OCI-LY7 (cell line): ENCODE data around the gene YY1. TPM values are rescaled to one million over a fixed set of nuclear protein-coding genes. Genes with fewer than 3 reads are reported as not detected.

Experiments used
- BruUV-seq: library from RNA; stranded (reverse); fragments of 400-500 nt; replicated peaks from 2 replicates; lab custom pipeline; 2021; lab: Mats Ljungman, UMichigan
- CTCF ChIA-PET: fragments of 300-600 bp; sonication (Branson Sonifier 250); formaldehyde crosslinking; loops from one replicate; lab custom pipeline; 2022; ENCODE audit warnings: antibody characterized with exemption; ENCODE audit not compliant: unreplicated experiment; lab: Charles Lee
- POLR2A ChIA-PET: fragments of 300-600 bp; sonication (Branson Sonifier 250); formaldehyde crosslinking; loops from one replicate; lab custom pipeline; 2022; ENCODE audit warnings: antibody characterized with exemption; lab: Charles Lee
- DNase-seq: peaks from one replicate; pipeline ENCODE4 v3.0.0-alpha.2; 2015; ENCODE audit warnings: low spot score
- H2AFZ ChIP-seq: fragments of 200-600 bp; sonication (generic), shearing (Covaris generic); 2 replicates; pipeline ENCODE4 v1.6.1; 2014; ENCODE audit warnings: mild to moderate bottlenecking, antibody characterized with exemption, low read length, moderate library complexity
- H3K27ac ChIP-seq: fragments of 200-600 bp; sonication (generic); 2 replicates; pipeline ENCODE4 v1.5.1; 2014; ENCODE audit warnings: mixed run types, low read depth, mild to moderate bottlenecking, moderate library complexity, low read length, inconsistent platforms; ENCODE audit not compliant: poor library complexity, severe bottlenecking
- H3K36me3 ChIP-seq: fragments of 200-600 bp; sonication (generic); 2 replicates; pipeline ENCODE4 v1.6.1; 2014; ENCODE audit warnings: mild to moderate bottlenecking, antibody characterized with exemption, low read length, moderate library complexity, mixed read lengths; ENCODE audit not compliant: insufficient read depth
- H3K4me1 ChIP-seq: fragments of 200-600 bp; sonication (generic); 2 replicates; pipeline ENCODE4 v1.5.1; 2014; ENCODE audit warnings: mild to moderate bottlenecking, low read length; ENCODE audit not compliant: insufficient read depth, poor library complexity, severe bottlenecking
- H3K4me2 ChIP-seq: fragments of 200-600 bp; sonication (generic); 2 replicates; pipeline ENCODE4 v1.6.1; 2014; ENCODE audit warnings: mild to moderate bottlenecking, low read length
- H3K4me3 ChIP-seq: fragments of 200-600 bp; sonication (generic); 2 replicates; pipeline ENCODE4 v1.5.1; 2014; ENCODE audit warnings: mild to moderate bottlenecking, low read depth, low read length; ENCODE audit not compliant: poor library complexity, severe bottlenecking
- H3K79me2 ChIP-seq: fragments of 200-600 bp; sonication (generic); 2 replicates; pipeline ENCODE4 v1.6.1; 2016; ENCODE audit warnings: low read depth, mild to moderate bottlenecking, low read length, moderate library complexity, mixed read lengths; ENCODE audit not compliant: insufficient read depth
- H3K9me2 ChIP-seq: fragments of 200-600 bp; sonication (generic); 2 replicates; pipeline ENCODE4 v1.6.1; 2016; ENCODE audit warnings: mild to moderate bottlenecking, low read length, mixed read lengths; ENCODE audit not compliant: insufficient read depth
- H3K9me3 ChIP-seq: fragments of 200-600 bp; sonication (generic); 2 replicates; pipeline ENCODE4 v1.6.1; 2014; ENCODE audit warnings: mild to moderate bottlenecking, mixed run types, low read length, mixed read lengths
- H4K20me1 ChIP-seq: fragments of 200-600 bp; sonication (generic); 2 replicates; pipeline ENCODE4 v1.6.1; 2014; ENCODE audit warnings: mild to moderate bottlenecking, antibody characterized with exemption, low read length, moderate library complexity, mixed read lengths; ENCODE audit not compliant: insufficient read depth
- EZH2phosphoT487 ChIP-seq: fragments of 200-600 bp; sonication (generic); IDR thresholded peaks from 2 replicates; pipeline ENCODE4 v1.6.1; 2018; ENCODE audit warnings: low read depth, borderline replicate concordance, mild to moderate bottlenecking, mixed run types, antibody characterized with exemption, low read length, moderate library complexity, mixed read lengths
- intact Hi-C: fragments of 100-400 bp; cut with micrococcal nuclease; formaldehyde crosslinking; loops from one replicate; pipeline ENCODE4 v1.10.0; 2022; ENCODE audit not compliant: unreplicated experiment
- total RNA-seq, 2 experiments: library from RNA; depleted of rRNA in 1 of 2; stranded (reverse); fragments of >200 nt in 1 of 2; shearing (Covaris generic) in 1 of 2; gene quantifications; 2 replicates each; pipeline ENCODE4 v1.2.3, GENCODE V29; 2014 to 2022
- TF ChIP-seq, protein P1 (sequence below): fragments of 200-600 bp; sonication (generic); conservative IDR thresholded peaks from 2 replicates; pipeline ENCODE4 v1.5.1; 2014; ENCODE audit warnings: mild to moderate bottlenecking, antibody characterized with exemption, low read length, moderate library complexity, mixed read lengths

YY1 gene
- total RNA-seq, 2 experiments from 2014 or later = 59.9 to 140 TPM

DNA sequence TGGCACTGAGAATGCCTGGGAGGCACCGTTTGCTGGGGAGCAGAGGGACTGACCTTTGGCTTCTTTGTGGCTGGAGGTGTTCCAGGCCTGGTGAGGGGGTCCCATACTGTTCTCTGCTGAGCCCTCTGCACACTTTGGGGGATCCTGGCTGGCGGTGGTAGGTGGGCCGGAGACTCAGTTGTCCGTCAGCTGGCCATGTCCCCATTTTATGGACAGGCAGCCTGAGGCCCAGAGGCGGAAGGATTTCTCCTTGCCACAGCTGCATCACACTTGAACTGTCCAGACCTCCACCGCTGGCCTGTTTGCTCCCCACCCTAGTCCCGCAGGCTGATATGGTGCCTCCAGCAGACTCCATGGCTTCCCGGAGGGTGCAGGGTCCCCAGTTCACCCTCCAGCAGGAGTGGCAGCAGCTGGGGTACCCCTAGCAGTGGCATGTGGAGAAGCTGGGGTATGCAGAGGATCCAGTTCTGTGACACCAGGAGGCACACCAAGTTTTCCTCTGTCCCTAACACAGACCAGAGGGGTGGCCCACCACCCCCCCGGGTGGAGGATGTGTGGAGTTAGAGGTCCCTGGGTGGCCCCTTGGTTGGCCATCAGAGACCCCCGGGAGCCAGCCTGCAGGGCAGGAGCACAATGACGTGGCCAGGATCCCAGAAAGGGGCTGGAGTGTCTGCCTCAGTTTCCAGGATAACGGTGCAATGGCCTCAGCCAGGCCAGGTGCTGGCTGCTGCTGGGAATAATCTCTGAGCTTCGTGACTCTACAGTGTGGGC is 52.5 kb downstream of the YY1 start:
- no peaks in the 10 kb centered on the region for H3K9me3 ChIP-seq
- TF ChIP-seq, protein P1, sequence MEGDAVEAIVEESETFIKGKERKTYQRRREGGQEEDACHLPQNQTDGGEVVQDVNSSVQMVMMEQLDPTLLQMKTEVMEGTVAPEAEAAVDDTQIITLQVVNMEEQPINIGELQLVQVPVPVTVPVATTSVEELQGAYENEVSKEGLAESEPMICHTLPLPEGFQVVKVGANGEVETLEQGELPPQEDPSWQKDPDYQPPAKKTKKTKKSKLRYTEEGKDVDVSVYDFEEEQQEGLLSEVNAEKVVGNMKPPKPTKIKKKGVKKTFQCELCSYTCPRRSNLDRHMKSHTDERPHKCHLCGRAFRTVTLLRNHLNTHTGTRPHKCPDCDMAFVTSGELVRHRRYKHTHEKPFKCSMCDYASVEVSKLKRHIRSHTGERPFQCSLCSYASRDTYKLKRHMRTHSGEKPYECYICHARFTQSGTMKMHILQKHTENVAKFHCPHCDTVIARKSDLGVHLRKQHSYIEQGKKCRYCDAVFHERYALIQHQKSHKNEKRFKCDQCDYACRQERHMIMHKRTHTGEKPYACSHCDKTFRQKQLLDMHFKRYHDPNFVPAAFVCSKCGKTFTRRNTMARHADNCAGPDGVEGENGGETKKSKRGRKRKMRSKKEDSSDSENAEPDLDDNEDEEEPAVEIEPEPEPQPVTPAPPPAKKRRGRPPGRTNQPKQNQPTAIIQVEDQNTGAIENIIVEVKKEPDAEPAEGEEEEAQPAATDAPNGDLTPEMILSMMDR = no peak
- no peak for TF ChIP-seq EZH2phosphoT487
- no peaks in the 10 kb centered on the region for H3K9me2 ChIP-seq
- BruUV-seq = no TSS peak
- H3K4me2 ChIP-seq = no peak overlapping the region
- ChIA-PET POLR2A (no interaction called here), CTCF (no interaction called here)
- intact Hi-C loops = no loop called here
- no peak overlapping the region for H3K27ac ChIP-seq
- H3K4me3 ChIP-seq = no peak overlapping the region
- DNase-seq = no peak
- no peaks in the 10 kb centered on the region for H3K36me3 ChIP-seq
- H3K79me2 ChIP-seq = no peaks in the 10 kb centered on the region
- no peaks in the 10 kb centered on the region for H4K20me1 ChIP-seq
- H3K4me1 ChIP-seq = peaks cover 3% of the 10 kb centered on the region
- H2AFZ ChIP-seq = no peak overlapping the region

DNA sequence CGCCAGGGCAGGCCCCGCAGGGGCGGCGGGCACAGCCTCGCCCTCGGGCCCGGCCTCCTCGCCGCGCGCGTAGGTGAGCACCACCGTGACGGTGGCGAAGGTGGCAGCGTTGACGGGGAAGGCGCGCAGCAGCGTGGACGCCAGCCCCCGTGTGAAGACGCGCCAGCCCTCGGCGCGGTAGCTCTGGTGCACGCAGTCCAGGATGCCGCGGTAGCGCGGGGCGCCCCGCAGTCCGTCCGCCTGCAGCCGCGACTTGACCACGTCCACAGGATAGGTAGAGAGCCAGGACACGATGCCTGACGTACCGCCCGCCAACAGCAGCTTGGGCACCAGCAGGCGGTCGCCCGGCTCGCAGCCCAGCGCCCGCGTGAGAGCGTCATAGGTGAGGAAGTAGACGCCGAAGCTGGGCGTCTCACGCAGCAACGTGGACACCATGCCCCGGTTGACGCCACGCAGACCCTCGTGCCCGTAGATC is 53.4 kb downstream of the YY1 start:
- POLR2A ChIA-PET = no interaction called here

More for the DNA sequence above, 53.4 kb downstream of the YY1 start:
- Histone ChIP-seq H3K27ac (no peak overlapping the region), H4K20me1 (no peaks in the 10 kb centered on the region), H3K79me2 (no peaks in the 10 kb centered on the region), H3K4me1 (peaks cover 9% of the 10 kb centered on the region), H3K36me3 (no peaks in the 10 kb centered on the region), H3K4me3 (no peak overlapping the region), H3K9me2 (no peaks in the 10 kb centered on the region), H2AFZ (no peak overlapping the region), H3K9me3 (no peaks in the 10 kb centered on the region), H3K4me2 (no peak overlapping the region)
- CTCF ChIA-PET = no interaction called here
- intact Hi-C loops = no loop called here
- DNase-seq = no peak
- no TSS peak for BruUV-seq
- TF ChIP-seq EZH2phosphoT487 = no peak
- TF ChIP-seq, protein P1 = no peak
